Duodenal mucosa (tissue), 2 donors: Measurements from ENCODE around the gene POP4.
"Not testable (repeated sequence)": the region's sequence is repeated elsewhere in the genome, so short reads cannot be mapped to it uniquely, and the experiment has no call there.

Experiments
- H3K27ac ChIP-seq: one replicate; pipeline ENCODE4 v1.7.0; 2013; ENCODE audit warnings: low read depth, low read length
- H3K27me3 ChIP-seq, 2 donors: one replicate each; pipeline ENCODE4 v1.7.0; 2013; ENCODE audit warnings: low read length in 2 of 2, control low read depth in 1 of 2; ENCODE audit not compliant: insufficient read depth in 2 of 2, control insufficient read depth in 1 of 2
- H3K36me3 ChIP-seq, 2 donors: one replicate each; pipeline ENCODE4 v1.7.0; 2013; ENCODE audit warnings: low read length in 2 of 2, control low read depth in 1 of 2; ENCODE audit not compliant: insufficient read depth in 2 of 2, control insufficient read depth in 1 of 2
- H3K4me1 ChIP-seq, 2 donors: one replicate each; pipeline ENCODE4 v1.7.0; 2013; ENCODE audit warnings: low read length in 2 of 2, control low read depth in 1 of 2; ENCODE audit not compliant: insufficient read depth in 2 of 2, control insufficient read depth in 1 of 2
- H3K4me3 ChIP-seq, 2 donors: one replicate each; pipeline ENCODE4 v1.7.0; 2013; ENCODE audit warnings: low read length in 2 of 2, low read depth in 1 of 2
- H3K9ac ChIP-seq, 2 donors: one replicate each; pipeline ENCODE4 v1.7.0; 2013; ENCODE audit warnings: low read length in 2 of 2, low read depth in 1 of 2
- H3K9me3 ChIP-seq, 2 donors: one replicate each; pipeline ENCODE4 v1.7.0; 2013; ENCODE audit warnings: low read length in 2 of 2, control low read depth in 1 of 2; ENCODE audit not compliant: control insufficient read depth in 1 of 2

POP4 gene

DNA sequence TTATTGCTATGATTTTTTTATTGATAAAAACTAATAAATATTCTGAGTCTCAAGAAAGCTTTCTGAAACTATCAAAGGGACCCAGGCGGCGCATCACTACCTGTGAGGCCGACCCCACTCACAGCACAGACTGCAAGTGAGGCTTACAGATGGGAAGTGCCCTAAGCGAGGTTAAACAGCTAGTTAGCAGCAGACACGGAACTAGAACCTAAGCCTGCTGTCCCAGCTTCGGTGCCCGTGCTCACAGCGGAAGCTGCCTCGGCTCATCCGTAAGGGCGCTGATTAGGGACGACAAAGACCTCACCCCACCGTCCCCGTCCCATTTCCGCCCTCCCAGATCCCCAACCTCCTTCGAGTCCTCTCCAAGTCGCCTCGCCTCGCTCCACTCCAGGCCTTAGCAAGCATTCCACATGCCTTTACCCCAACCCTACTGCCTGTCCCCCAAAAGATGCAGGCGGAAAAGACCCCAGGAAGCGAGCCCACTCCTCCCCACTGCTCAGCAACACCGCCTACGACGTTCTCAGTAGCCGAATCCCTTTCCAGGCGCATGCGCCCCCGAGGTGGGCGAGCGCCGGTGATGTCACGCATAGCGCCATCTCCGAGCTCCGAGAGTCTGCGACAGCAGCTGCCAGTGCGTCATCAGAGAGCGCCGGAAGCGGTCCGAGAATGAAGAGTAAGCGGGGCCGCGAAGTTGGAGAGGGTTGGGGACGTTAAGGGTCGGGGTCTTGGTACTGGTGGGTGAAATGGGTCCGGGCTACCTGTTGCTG lies at the start of gene POP4:
Gene POP4 (plus strand): TSS at position 631 of the 767 bp plus-strand sequence. CDS start 36 bp downstream, at position 667.
- peak within 1 kb of the TSS; percentile 99 to 100 for H3K9ac ChIP-seq
- peaks cover 0 to 20% of the 10 kb centered on the region in 2 donors for H3K36me3 ChIP-seq
- H3K4me3 ChIP-seq: peak within 1 kb of the TSS; percentile 96 to 98
- peak within 1 kb of the TSS; percentile 94 for H3K27ac ChIP-seq
- H3K4me1 ChIP-seq: peaks cover 5 to 15% of the 10 kb centered on the region in 2 donors
- no peaks in the 10 kb centered on the region for H3K9me3 ChIP-seq
- no peaks in the 10 kb centered on the region for H3K27me3 ChIP-seq

DNA sequence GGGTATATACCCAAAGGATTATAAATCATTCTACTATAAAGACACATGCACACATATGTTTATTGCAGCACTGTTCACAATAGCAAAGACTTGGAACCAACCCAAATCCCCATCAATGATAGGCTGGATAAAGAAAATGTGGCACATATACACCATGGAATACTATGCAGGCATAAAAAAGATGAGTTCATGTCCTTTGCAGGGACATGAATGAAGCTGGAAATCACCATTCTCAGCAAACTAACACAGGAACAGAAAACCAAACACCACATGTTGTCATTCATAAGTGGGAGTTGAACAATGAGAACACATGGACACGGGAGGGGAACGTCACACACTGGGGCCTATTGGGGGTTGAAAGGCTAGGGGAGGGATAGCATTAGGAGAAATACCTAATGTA lies 47.0 kb upstream of the POP4 start:
- not testable (repeated sequence) for H3K9me3 ChIP-seq, H3K4me3 ChIP-seq, H3K27me3 ChIP-seq, H3K36me3 ChIP-seq, H3K4me1 ChIP-seq, H3K27ac ChIP-seq, H3K9ac ChIP-seq

DNA sequence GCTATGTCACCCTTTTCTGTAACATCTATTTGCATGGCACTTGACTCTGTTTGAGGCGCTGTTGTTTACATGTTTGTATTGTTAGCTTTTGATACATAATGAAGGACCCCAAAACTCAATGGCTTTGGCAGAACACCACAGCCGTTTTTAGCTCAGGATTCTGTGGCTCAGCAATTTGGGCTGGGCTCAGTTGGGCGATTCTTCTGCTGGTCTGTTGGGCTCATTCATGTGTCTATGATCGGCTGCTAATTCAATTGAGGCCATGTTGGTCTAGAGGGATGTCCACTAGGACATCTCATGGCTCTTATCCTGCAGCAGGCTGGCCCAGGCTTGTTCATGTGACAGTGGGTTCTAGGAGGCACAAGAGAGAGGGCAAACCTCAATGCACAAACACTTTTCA lies 46.3 kb upstream of the POP4 start:
- H3K4me3 ChIP-seq: no peak overlapping the region
- peaks cover 4 to 8% of the 10 kb centered on the region in 2 donors for H3K9me3 ChIP-seq
- peaks cover 0 to 3% of the 10 kb centered on the region in 2 donors for H3K27me3 ChIP-seq
- no peaks in the 10 kb centered on the region for H3K4me1 ChIP-seq
- H3K36me3 ChIP-seq: no peaks in the 10 kb centered on the region
- H3K9ac ChIP-seq: no peak overlapping the region
- H3K27ac ChIP-seq: no peak overlapping the region

- Histone ChIP-seq H3K9me3 (peaks cover 4 to 8% of the 10 kb centered on the region in 2 donors), H3K4me1 (no peaks in the 10 kb centered on the region), H3K27me3 (peaks cover 4 to 5% of the 10 kb centered on the region in 2 donors), H3K27ac (no peak overlapping the region), H3K4me3 (no peak overlapping the region), H3K9ac (no peak overlapping the region), H3K36me3 (no peaks in the 10 kb centered on the region)
These were observed 45.6 kb upstream of the POP4 start for GRCh38 chr19:29560313-29561075.

GRCh38 chr19:29561601-29562000 lies 44.5 kb upstream of the POP4 start:
- H3K9me3 ChIP-seq: peaks cover 4 to 8% of the 10 kb centered on the region in 2 donors
- H3K27me3 ChIP-seq: peaks cover 4 to 5% of the 10 kb centered on the region in 2 donors
- no peak overlapping the region for H3K9ac ChIP-seq
- no peaks in the 10 kb centered on the region for H3K36me3 ChIP-seq
- no peak overlapping the region for H3K4me3 ChIP-seq
- no peak overlapping the region for H3K27ac ChIP-seq
- no peaks in the 10 kb centered on the region for H3K4me1 ChIP-seq

- no peak overlapping the region for H3K27ac ChIP-seq
- peaks cover 4 to 5% of the 10 kb centered on the region in 2 donors for H3K27me3 ChIP-seq
- H3K4me1 ChIP-seq: no peaks in the 10 kb centered on the region
- H3K9me3 ChIP-seq: peaks cover 4 to 8% of the 10 kb centered on the region in 2 donors
- no peak overlapping the region for H3K9ac ChIP-seq
- no peaks in the 10 kb centered on the region for H3K36me3 ChIP-seq
- H3K4me3 ChIP-seq: no peak overlapping the region
These were observed 43.5 kb upstream of the POP4 start for GRCh38 chr19:29562299-29563297.

DNA sequence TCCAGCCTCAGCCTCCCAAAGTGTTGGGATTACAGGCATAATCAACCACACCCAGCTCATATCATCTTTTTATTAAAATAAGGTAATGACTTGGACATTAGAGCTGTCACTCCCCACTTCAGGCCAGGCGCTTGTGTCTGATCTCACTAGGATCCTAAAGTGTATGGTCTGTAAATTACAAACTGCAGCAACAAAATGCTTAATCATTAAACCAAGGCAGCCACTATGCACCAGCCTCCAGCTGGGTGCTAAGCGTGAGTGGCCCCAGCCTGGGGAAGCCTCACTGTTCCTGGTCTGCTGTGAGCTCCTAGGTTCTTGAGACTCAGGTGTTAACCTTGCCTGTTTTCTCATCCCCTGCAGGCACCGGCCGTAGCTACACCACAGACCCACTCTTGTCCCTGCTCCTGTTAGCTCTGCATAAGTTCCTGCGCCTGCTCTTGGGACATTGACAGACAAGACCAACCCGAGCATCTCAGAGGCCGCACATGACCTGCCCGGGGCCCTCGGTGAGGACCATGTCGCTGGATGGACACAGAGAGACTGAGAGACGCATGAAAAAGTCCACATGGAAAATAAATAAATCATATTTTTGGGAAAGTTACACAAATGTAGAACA lies 42.5 kb upstream of the POP4 start:
- no peaks in the 10 kb centered on the region for H3K4me1 ChIP-seq
- peaks cover 4 to 5% of the 10 kb centered on the region in 2 donors for H3K27me3 ChIP-seq
- no peak overlapping the region for H3K4me3 ChIP-seq
- no peak overlapping the region for H3K9ac ChIP-seq
- H3K27ac ChIP-seq: no peak overlapping the region
- H3K9me3 ChIP-seq: peaks cover 4 to 8% of the 10 kb centered on the region in 2 donors
- H3K36me3 ChIP-seq: no peaks in the 10 kb centered on the region

GRCh38 chr19:29564574-29565005 lies 41.5 kb upstream of the POP4 start:
- Histone ChIP-seq H3K9ac (no peak overlapping the region), H3K27me3 (peaks cover 4 to 5% of the 10 kb centered on the region in 2 donors), H3K9me3 (peaks cover 0 to 8% of the 10 kb centered on the region in 2 donors), H3K27ac (no peak overlapping the region), H3K4me1 (no peaks in the 10 kb centered on the region), H3K36me3 (no peaks in the 10 kb centered on the region), H3K4me3 (no peak overlapping the region)

DNA sequence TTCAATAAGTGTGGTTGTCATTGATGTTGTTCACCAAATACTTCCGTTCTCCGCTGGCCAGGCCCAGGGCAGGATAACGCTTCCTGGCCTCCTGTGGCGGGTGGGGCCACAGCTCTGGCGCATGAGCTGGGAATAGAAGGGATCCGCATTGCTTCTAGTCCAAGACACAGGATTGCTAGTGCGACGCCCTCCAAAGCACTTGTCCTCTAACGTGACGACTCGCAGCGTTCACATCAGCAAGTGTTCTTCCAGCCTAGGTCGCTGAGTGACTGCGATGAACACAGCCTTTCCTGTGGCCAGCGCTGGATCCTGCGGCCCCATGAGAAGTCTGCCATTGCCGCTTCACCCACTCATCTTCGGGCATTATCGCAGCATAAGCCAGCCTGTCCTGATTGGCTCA lies 40.9 kb upstream of the POP4 start:
- peaks cover 4 to 5% of the 10 kb centered on the region in 2 donors for H3K27me3 ChIP-seq
- H3K36me3 ChIP-seq: no peaks in the 10 kb centered on the region
- no peak overlapping the region for H3K27ac ChIP-seq
- H3K9me3 ChIP-seq: peaks cover 0 to 2% of the 10 kb centered on the region in 2 donors
- no peak overlapping the region for H3K4me3 ChIP-seq
- no peak overlapping the region for H3K9ac ChIP-seq
- H3K4me1 ChIP-seq: no peaks in the 10 kb centered on the region
